SK-N-DZ (cell line): ENCODE measurements around the gene SIGLEC9.

Experiments
- DNase-seq: peaks from one replicate; pipeline ENCODE4 v3.0.0-alpha.2; 2015; ENCODE audit warnings: low spot score

Gene SIGLEC9

GRCh38 chr19:51097166-51097738 lies 27.5 kb upstream of the SIGLEC9 start:
- peak; percentile 24 for DNase-seq

- DNase-seq = no peak
These were observed 26.9 kb upstream of the SIGLEC9 start for GRCh38 chr19:51097796-51098195.

GRCh38 chr19:51098365-51099046 lies 26.2 kb upstream of the SIGLEC9 start:
- no peak for DNase-seq

- no peak for DNase-seq
These were observed 25.7 kb upstream of the SIGLEC9 start for GRCh38 chr19:51099047-51099382.

GRCh38 chr19:51100601-51101000 lies 24.1 kb upstream of the SIGLEC9 start:
- no peak for DNase-seq

- DNase-seq = no peak
These were observed 23.4 kb upstream of the SIGLEC9 start for GRCh38 chr19:51101171-51101865.

GRCh38 chr19:51102991-51103390 lies 21.7 kb upstream of the SIGLEC9 start:
- no peak for DNase-seq

DNA sequence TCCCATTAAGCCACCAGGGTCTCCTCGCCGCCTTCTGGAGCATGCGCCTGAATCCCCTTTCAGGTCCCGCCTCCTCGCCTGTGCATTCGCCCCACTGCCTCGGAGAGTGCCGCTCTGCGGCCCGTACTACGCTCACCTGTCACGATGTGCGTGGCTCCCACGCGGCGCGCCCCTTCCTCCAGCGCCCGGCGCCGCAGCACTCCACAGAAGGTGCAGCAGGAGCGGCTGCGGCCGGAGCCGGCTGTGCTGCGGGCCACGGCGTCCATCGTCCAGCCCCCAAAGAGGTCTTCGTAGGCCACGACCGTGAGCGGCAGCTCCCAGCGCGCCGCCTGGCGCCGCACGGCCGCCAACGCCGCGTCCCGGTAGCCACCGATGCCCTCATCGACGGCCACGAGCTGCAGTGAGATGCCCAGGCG lies 20.8 kb upstream of the SIGLEC9 start:
- DNase-seq = no peak

DNA sequence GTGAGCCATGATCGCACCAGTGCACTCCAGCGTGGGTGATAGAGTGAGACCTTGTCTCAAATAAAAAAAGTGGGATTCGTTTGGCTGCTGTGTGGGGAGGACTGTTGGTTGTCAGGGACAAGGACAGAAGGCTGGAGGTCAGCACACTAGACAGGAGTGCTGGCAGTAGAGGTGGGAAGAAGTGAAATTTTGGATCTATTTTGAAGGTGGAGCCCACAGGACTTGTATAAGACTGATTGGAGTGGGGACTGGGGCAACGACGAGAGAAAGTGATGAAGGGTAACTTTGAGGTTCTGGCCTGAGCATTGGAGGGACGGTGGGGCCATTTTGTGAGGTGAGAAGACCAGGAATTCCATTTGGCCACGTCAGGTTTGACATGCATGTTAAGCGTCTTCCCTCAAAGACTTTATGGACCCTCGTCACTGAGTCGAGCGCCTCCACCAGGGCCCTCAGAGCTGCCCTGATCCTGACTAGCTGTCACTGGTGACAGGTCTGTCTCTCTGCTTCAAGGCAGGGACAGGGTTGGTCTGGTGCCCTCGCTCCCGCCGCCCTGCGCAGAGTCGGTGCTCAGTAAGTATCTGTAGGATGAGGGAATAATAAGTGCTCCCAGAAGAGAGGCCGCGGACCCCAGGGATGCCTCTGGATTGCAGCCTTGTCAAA lies 17.2 kb upstream of the SIGLEC9 start:
- DNase-seq = no peak

GRCh38 chr19:51108066-51108804 lies 16.5 kb upstream of the SIGLEC9 start, which contains the start of gene CTU1:
CTU1 (minus strand) TSS chr19:51108409; CDS start chr19:51104569, 3,840 bp downstream.
- DNase-seq = peak; percentile 97

DNA sequence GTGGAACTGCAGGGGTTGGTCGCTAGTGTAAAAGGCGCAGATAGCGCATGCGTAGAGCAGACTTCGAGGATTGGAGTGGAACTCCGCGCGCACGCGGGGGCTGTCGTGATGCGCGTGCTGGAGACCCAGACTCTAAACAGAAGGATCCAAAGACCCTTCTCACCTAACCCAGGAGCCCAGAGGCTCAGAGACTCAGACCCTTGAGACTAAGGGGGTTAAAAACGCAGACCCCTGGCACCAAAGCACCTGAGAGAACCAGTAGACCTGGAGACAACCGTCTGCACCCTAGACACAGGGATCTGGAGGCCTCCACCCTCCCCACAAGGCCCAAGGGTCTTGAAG lies 15.9 kb upstream of the SIGLEC9 start:
- no peak for DNase-seq

GRCh38 chr19:51110666-51110971 lies 14.1 kb upstream of the SIGLEC9 start:
- DNase-seq = no peak

- no peak for DNase-seq
These were observed 13.1 kb upstream of the SIGLEC9 start for GRCh38 chr19:51111606-51112005.

- no peak for DNase-seq
These were observed 10.5 kb upstream of the SIGLEC9 start for GRCh38 chr19:51114087-51114729.

GRCh38 chr19:51116736-51117286 lies 7.9 kb upstream of the SIGLEC9 start:
- DNase-seq = no peak

- no peak for DNase-seq
These were observed 5.6 kb upstream of the SIGLEC9 start for GRCh38 chr19:51119101-51119500.

DNA sequence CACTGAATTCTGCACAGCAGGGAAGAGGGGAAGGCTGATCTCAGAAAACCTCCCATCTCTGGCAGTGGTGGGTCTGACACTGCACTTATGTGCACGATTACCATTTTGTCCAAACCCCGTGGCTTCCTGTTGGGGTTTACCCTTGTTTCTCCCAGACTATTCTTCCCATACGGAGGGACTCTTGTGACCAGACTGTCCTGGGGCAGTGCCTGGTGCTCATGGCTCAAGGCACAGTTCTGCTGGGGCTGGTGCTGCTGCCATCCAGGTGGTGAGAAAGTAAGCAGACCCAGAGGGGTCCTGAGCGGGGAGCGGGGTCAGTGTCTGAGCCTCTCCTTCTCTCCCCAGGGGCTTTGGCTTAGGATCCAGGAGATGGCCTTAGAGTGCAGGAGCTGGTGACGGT lies 5.1 kb upstream of the SIGLEC9 start:
- DNase-seq = no peak

- DNase-seq = no peak
These were observed 4.5 kb upstream of the SIGLEC9 start for GRCh38 chr19:51120160-51120559.

GRCh38 chr19:51121257-51121656 lies 3.4 kb upstream of the SIGLEC9 start:
- DNase-seq = no peak

GRCh38 chr19:51122112-51122981 lies 2.4 kb upstream of the SIGLEC9 start:
- DNase-seq = no peak
